ENCODE data around the gene KCNIP3.

- TF ChIP-seq CTCF (IDR thresholded peaks at IDR 0.05) (no peak), POLR2A (IDR thresholded peaks at IDR 0.05) (no peak)
These were observed 35.5 kb upstream of the KCNIP3 start for GRCh38 chr2:95261602-95262001.

Data from body of pancreas (tissue), 4 donors.